ENCODE measurements around the gene ABHD4. TPM values are rescaled to one million over a fixed set of nuclear protein-coding genes. Genes with fewer than 3 reads are reported as not detected.
A peak's percentile ranks its signal among the peaks of the same experiment; 100 is the strongest.

ABHD4 gene
- total and polyA plus RNA-seq, 10 of the 15 experiments (the other 5 are each of a cell fraction or from before 2014, with no cell fraction given), result 5.4 to 28.7 (median 10.8) TPM

- in situ Hi-C loops (cut with MboI) (no loop called here), intact Hi-C loops (cut with micrococcal nuclease; ENCODE audit: unreplicated experiment) (no loop called here)
- no peak for TF ChIP-seq NKRF (conservative IDR thresholded peaks at IDR 0.05)
- Histone ChIP-seq H3K4me2 (ENCODE audit: control insufficient read depth, insufficient read depth) (peak overlapping the region; percentile 81), H2AFZ (ENCODE audit: control insufficient read depth, low read depth, low read length) (no peak overlapping the region), H3K4me1 (ENCODE audit: control insufficient read depth, insufficient read depth, low read length) (peaks cover 73% of the 10 kb centered on the region), H3K4me3 (no peak overlapping the region), H4K20me1 (ENCODE audit: control insufficient read depth, insufficient read depth) (no peaks in the 10 kb centered on the region), H3K27me3 (replicated peaks in 1 of 2; ENCODE audit: control insufficient read depth in 2 of 2, insufficient read depth in 2 of 2, low read length in 1 of 2) (no peaks in the 10 kb centered on the region), H3K9me3 (replicated peaks; ENCODE audit: control insufficient read depth, insufficient read depth, low read length) (no peaks in the 10 kb centered on the region), H3K36me3 (ENCODE audit: control insufficient read depth in 2 of 2, insufficient read depth in 2 of 2, low read length in 1 of 2) (peaks cover 24 to 28% of the 10 kb centered on the region in 2 experiments), H3K9ac (ENCODE audit: control insufficient read depth, insufficient read depth, low read length) (peak overlapping the region; percentile 74; the same call in 1 of the 2 replicates), H3K27ac (ENCODE audit: control insufficient read depth, insufficient read depth) (peak overlapping the region; percentile 97), H3K79me2 (ENCODE audit: control insufficient read depth, insufficient read depth, low read length) (peaks cover 7% of the 10 kb centered on the region)
- no TSS peak for BruUV-seq (replicated peaks)
- CTCF ChIA-PET, result interaction anchor here (1.4 to 7.1 kb wide), 3 partner anchors 12 to 20 kb away, joined by 5 to 58 read pairs (median 17); no protein-coding TSS in a partner anchor
- SMC1A ChIA-PET (ENCODE audit: uncharacterized antibody, unreplicated experiment), result interaction anchor here (0.5 to 9.2 kb wide), 12 partner anchors 9 to 253 kb away, joined by 3 to 105 read pairs (median 13); no protein-coding TSS in a partner anchor
- DNase-seq (ENCODE audit: low read depth, low spot score) (no peak), ATAC-seq (no peak), FAIRE-seq (no peak)
- RAD21 ChIA-PET (ENCODE audit: unreplicated experiment), result interaction anchor here (1.2 to 6.6 kb wide), 11 partner anchors 9 to 75 kb away, joined by 3 to 48 read pairs (median 10); no protein-coding TSS in a partner anchor
- 52% methylated on average over 5 of the region's 5 CpGs for WGBS (ENCODE audit: insufficient coverage, insufficient replicate concordance, low lambda C conversion rate, missing lambda C conversion rate)
- POLR2A ChIA-PET, result interaction anchor here (1.1 to 6.3 kb wide), 7 partner anchors 12 to 171 kb away, joined by 3 to 74 read pairs (median 4); no protein-coding TSS in a partner anchor
Observed at GRCh38 chr14:22551605-22551997, 46.5 kb upstream of the ABHD4 start.
